Breast epithelium (tissue), 3 donors: ENCODE data around the gene NUTF2.

ENCODE experiments used
- CTCF ChIP-seq, 3 donors: fragments of 450-650 bp; IDR thresholded peaks; one replicate each; pipeline ENCODE4 v1.5.1; 2016 to 2017; ENCODE audit warnings: antibody characterized with exemption in 3 of 3, mild to moderate bottlenecking in 3 of 3, moderate library complexity in 3 of 3
- POLR2A ChIP-seq: fragments of 450-650 bp; IDR thresholded peaks from one replicate; pipeline ENCODE4 v1.6.1; 2016; ENCODE audit warnings: antibody characterized with exemption, mild to moderate bottlenecking, moderate library complexity
- POLR2AphosphoS5 ChIP-seq, 3 donors: sonication (generic); formaldehyde crosslinking; IDR thresholded peaks; one replicate each; pipeline ENCODE4 v1.6.1; 2017; ENCODE audit warnings: antibody characterized with exemption in 3 of 3

GRCh38 chr16:67825119-67825518, 21.6 kb upstream of the NUTF2 start:
- TF ChIP-seq CTCF (IDR thresholded peaks at IDR 0.05) (no peak), POLR2A (no peak), POLR2AphosphoS5 (IDR thresholded peaks at IDR 0.05) (no peak)
